ENCODE results near the gene MYCBP.
"Not testable (repeated sequence)": the region's sequence is repeated elsewhere in the genome, so short reads cannot be mapped to it uniquely, and the experiment has no call there.

MYCBP gene

GRCh38 chr1:38873027-38873969 is at the start of gene MYCBP:
MYCBP (minus strand) TSS chr1:38873348; CDS start chr1:38873305, 43 bp downstream.
- DNase-seq: peak; percentile 86
- in situ Hi-C loops (cut with HindIII; ENCODE audit: low pct_ligation_motif_present, low pct_unique_long_range_greater_than_20kb, low sequenced_read_pairs): no loop called here

- in situ Hi-C loops (cut with HindIII; ENCODE audit: low pct_ligation_motif_present, low pct_unique_long_range_greater_than_20kb, low sequenced_read_pairs): no loop called here
- DNase-seq: no peak
Observed at GRCh38 chr1:38919130-38919529, 46.0 kb upstream of the MYCBP start.

GRCh38 chr1:38918568-38918967 is 45.4 kb upstream of the MYCBP start:
- in situ Hi-C loops (cut with HindIII; ENCODE audit: low pct_ligation_motif_present, low pct_unique_long_range_greater_than_20kb, low sequenced_read_pairs): no loop called here
- no peak for DNase-seq

GRCh38 chr1:38917772-38918171 is 44.6 kb upstream of the MYCBP start:
- in situ Hi-C loops (cut with HindIII; ENCODE audit: low pct_ligation_motif_present, low pct_unique_long_range_greater_than_20kb, low sequenced_read_pairs): no loop called here
- DNase-seq: no peak

GRCh38 chr1:38917337-38917736 is 44.2 kb upstream of the MYCBP start:
- in situ Hi-C loops (cut with HindIII; ENCODE audit: low pct_ligation_motif_present, low pct_unique_long_range_greater_than_20kb, low sequenced_read_pairs): no loop called here
- no peak for DNase-seq

- in situ Hi-C loops (cut with HindIII; ENCODE audit: low pct_ligation_motif_present, low pct_unique_long_range_greater_than_20kb, low sequenced_read_pairs): no loop called here
- DNase-seq: no peak
Observed at GRCh38 chr1:38915352-38915948, 42.3 kb upstream of the MYCBP start.

GRCh38 chr1:38914908-38915307 is 41.8 kb upstream of the MYCBP start:
- in situ Hi-C loops (cut with HindIII; ENCODE audit: low pct_ligation_motif_present, low pct_unique_long_range_greater_than_20kb, low sequenced_read_pairs); DNase-seq: not testable (repeated sequence)

GRCh38 chr1:38908821-38909220 is 35.7 kb upstream of the MYCBP start:
- no peak for DNase-seq
- in situ Hi-C loops (cut with HindIII; ENCODE audit: low pct_ligation_motif_present, low pct_unique_long_range_greater_than_20kb, low sequenced_read_pairs): no loop called here

GRCh38 chr1:38905985-38906384 is 32.8 kb upstream of the MYCBP start:
- in situ Hi-C loops (cut with HindIII; ENCODE audit: low pct_ligation_motif_present, low pct_unique_long_range_greater_than_20kb, low sequenced_read_pairs): no loop called here

GRCh38 chr1:38899560-38899959 is 26.4 kb upstream of the MYCBP start:
- DNase-seq: no peak
- in situ Hi-C loops (cut with HindIII; ENCODE audit: low pct_ligation_motif_present, low pct_unique_long_range_greater_than_20kb, low sequenced_read_pairs): no loop called here

More at GRCh38 chr1:38905985-38906384, 32.8 kb upstream of the MYCBP start:
- no peak for DNase-seq

- in situ Hi-C loops (cut with HindIII; ENCODE audit: low pct_ligation_motif_present, low pct_unique_long_range_greater_than_20kb, low sequenced_read_pairs): no loop called here
- no peak for DNase-seq
Observed at GRCh38 chr1:38898653-38899230, 25.6 kb upstream of the MYCBP start.

GRCh38 chr1:38896169-38896568 is 23.0 kb upstream of the MYCBP start:
- no peak for DNase-seq
- in situ Hi-C loops (cut with HindIII; ENCODE audit: low pct_ligation_motif_present, low pct_unique_long_range_greater_than_20kb, low sequenced_read_pairs): no loop called here

- DNase-seq: no peak
- in situ Hi-C loops (cut with HindIII; ENCODE audit: low pct_ligation_motif_present, low pct_unique_long_range_greater_than_20kb, low sequenced_read_pairs): no loop called here
Observed at GRCh38 chr1:38892976-38893375, 19.8 kb upstream of the MYCBP start.

- DNase-seq: no peak
- in situ Hi-C loops (cut with HindIII; ENCODE audit: low pct_ligation_motif_present, low pct_unique_long_range_greater_than_20kb, low sequenced_read_pairs): no loop called here
Observed at GRCh38 chr1:38891753-38892152, 18.6 kb upstream of the MYCBP start.

- in situ Hi-C loops (cut with HindIII; ENCODE audit: low pct_ligation_motif_present, low pct_unique_long_range_greater_than_20kb, low sequenced_read_pairs): no loop called here
- no peak for DNase-seq
Observed at GRCh38 chr1:38889589-38889988, 16.4 kb upstream of the MYCBP start.

- no peak for DNase-seq
- in situ Hi-C loops (cut with HindIII; ENCODE audit: low pct_ligation_motif_present, low pct_unique_long_range_greater_than_20kb, low sequenced_read_pairs): no loop called here
Observed at GRCh38 chr1:38888423-38889333, 15.5 kb upstream of the MYCBP start.

GRCh38 chr1:38885092-38885491 is 11.9 kb upstream of the MYCBP start:
- no peak for DNase-seq
- in situ Hi-C loops (cut with HindIII; ENCODE audit: low pct_ligation_motif_present, low pct_unique_long_range_greater_than_20kb, low sequenced_read_pairs): no loop called here

- DNase-seq: no peak
- in situ Hi-C loops (cut with HindIII; ENCODE audit: low pct_ligation_motif_present, low pct_unique_long_range_greater_than_20kb, low sequenced_read_pairs): no loop called here
Observed at GRCh38 chr1:38881487-38881886, 8.3 kb upstream of the MYCBP start, which contains the start of gene GJA9. GJA9 (minus strand) TSS chr1:38881587; CDS start chr1:38876098, 5,489 bp downstream.

Data from ACHN (cell line).